ENCODE results near the gene GALR2.
"Not testable (repeated sequence)": the region's sequence is repeated elsewhere in the genome, so short reads cannot be mapped to it uniquely, and the experiment has no call there.

GALR2 gene

DNA sequence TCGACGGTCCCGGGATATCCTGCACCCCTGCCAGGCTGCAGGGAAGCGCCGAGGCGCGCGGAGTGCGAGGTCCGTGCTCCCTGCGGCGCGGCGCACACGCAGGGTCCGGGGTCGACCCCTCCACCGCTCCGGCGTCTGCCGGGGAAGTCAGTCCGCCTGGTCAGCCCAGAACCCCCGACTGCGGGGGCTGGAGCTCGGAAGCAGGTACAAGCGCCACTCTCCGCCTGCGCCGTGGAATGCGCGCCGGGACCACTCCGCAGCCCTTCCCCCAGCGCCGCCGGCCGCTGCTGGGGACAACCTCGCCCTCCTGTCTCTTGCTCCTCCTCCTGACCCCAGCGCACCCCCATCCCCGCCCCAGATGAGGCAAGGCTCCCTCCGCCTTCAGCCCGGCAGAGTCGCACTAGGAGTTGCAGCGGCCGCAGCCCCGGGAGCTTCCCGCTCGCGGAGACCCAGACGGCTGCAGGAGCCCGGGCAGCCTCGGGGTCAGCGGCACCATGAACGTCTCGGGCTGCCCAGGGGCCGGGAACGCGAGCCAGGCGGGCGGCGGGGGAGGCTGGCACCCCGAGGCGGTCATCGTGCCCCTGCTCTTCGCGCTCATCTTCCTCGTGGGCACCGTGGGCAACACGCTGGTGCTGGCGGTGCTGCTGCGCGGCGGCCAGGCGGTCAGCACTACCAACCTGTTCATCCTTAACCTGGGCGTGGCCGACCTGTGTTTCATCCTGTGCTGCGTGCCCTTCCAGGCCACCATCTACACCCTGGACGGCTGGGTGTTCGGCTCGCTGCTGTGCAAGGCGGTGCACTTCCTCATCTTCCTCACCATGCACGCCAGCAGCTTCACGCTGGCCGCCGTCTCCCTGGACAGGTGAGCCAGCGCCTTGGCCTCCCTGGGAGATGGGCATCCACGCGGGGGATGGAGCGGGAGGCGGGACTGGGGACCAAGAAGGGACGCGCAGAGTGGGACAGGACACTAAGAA lies at the start of gene GALR2:
GALR2 (plus strand) TSS at position 392 of the 974 bp plus-strand sequence; CDS start at position 495, 103 bp downstream.
- peaks cover 65% of the 10 kb centered on the region for H3K27me3 Mint-ChIP-seq
- peaks cover 65% of the 10 kb centered on the region for H3K4me1 Mint-ChIP-seq
- peak within 1 kb of the TSS; percentile 74 to 75 for H3K4me3 Mint-ChIP-seq
- no peaks in the 10 kb centered on the region for H3K9me3 Mint-ChIP-seq
- DNase-seq: no peak
- H3K27ac Mint-ChIP-seq: no peak within 1 kb of the TSS
- ATAC-seq: no peak

DNA sequence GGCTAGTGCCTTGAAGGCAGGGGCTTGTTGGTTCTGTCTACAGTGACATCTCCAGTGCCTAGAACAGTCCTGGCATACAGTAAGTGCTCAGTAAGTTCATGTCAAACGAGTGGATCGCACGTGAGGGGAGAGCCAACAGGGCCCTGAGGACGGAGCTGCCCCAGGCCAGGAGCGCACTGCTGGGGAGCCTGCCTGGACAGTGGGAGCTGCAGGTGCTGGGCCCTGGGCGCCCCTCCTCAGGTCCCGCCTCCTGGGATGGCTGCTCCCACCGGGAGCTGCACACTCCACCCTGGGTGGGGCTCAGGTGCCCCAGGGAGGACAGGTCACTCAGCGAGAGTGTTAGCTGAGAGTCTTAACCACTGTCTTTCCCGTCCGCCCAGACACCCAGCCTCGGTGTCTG lies 49.3 kb upstream of the GALR2 start:
- Mint-ChIP-seq H3K4me1 (peaks cover 34% of the 10 kb centered on the region), H3K27me3 (no peaks in the 10 kb centered on the region), H3K27ac (no peak overlapping the region), H3K9me3 (no peaks in the 10 kb centered on the region), H3K4me3 (no peak overlapping the region)
- DNase-seq (no peak), ATAC-seq (no peak)

DNA sequence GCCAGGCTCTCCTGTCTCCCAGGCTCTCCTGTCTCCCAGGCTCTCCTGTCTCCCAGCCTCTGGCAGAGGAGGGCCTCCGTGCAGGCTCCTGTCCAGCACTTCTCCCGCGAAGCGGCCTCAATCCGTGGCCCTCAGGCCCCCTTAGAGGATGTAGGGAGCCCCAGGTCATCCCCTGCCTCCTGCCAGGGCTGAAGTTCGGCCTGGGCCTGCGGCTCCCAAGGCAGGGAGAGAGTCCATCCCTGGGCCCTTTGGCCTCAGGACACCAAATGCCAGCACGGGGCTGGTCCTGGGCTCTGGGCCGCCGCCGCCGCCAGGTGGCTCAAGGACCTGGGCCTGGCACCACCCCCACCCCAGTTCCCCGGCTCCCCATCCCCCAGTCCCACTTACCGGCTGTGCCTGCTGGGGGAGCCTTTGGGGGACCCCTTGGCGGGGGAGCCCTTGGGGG lies 47.8 kb upstream of the GALR2 start:
- Mint-ChIP-seq H3K4me3 (no peak overlapping the region), H3K4me1 (peaks cover 33% of the 10 kb centered on the region), H3K9me3 (no peaks in the 10 kb centered on the region), H3K27ac (no peak overlapping the region), H3K27me3 (no peaks in the 10 kb centered on the region)
- DNase-seq (no peak), ATAC-seq (no peak)

DNA sequence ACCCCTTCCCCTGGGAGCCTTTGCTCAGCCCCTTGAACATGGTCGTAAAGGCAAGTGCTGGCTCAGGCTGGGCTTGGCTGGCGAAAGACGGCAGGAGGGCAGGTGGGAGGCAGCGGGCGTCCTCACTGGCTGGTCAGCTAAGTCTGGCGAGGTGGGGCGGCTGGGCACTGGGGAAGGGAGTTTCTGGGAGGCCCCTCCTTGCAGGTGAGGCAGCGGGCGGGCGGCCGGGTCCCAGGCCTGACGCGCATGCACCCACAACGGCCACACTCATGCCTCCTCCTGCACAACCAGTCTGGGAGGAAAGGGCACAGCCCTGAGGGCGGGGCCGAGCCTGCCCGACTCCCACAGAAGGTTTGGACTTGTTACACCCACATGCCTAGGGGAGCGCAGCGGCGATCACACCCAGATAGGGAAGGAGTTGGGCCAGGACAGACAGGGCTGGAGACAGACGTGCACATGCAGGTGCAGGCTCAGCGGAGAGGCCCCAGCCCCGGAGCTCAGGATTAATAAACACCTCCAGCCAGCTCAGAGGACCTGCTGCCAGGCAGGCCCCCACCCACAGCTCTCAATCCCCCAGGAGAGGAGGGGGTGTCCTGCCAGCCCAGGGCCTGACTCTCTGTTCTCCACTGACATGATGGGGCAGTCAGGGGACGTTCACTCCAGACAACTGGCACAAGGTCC lies 47.3 kb upstream of the GALR2 start, which contains the start of gene EVPL:
EVPL (minus strand) TSS at position 148 of the 681 bp plus-strand sequence; CDS start at position 40, 108 bp downstream.
- H3K27me3 Mint-ChIP-seq: no peaks in the 10 kb centered on the region
- H3K9me3 Mint-ChIP-seq: no peaks in the 10 kb centered on the region
- peaks cover 33% of the 10 kb centered on the region for H3K4me1 Mint-ChIP-seq
- DNase-seq: no peak
- peak within 1 kb of the TSS in 1 of 2 donors; percentile 48 for H3K27ac Mint-ChIP-seq
- H3K4me3 Mint-ChIP-seq: no peak within 1 kb of the TSS
- ATAC-seq: no peak

GRCh38 chr17:76032073-76032779 lies 42.4 kb upstream of the GALR2 start:
- no peak for DNase-seq
- no peaks in the 10 kb centered on the region for H3K27me3 Mint-ChIP-seq
- no peaks in the 10 kb centered on the region for H3K9me3 Mint-ChIP-seq
- no peak for ATAC-seq
- H3K4me1 Mint-ChIP-seq: peaks cover 35% of the 10 kb centered on the region
- no peak overlapping the region for H3K27ac Mint-ChIP-seq
- H3K4me3 Mint-ChIP-seq: no peak overlapping the region

- ATAC-seq (no peak), DNase-seq (no peak)
- H3K27me3 Mint-ChIP-seq: no peaks in the 10 kb centered on the region
- H3K4me1 Mint-ChIP-seq: peaks cover 39% of the 10 kb centered on the region
- H3K4me3 Mint-ChIP-seq: no peak overlapping the region
- H3K9me3 Mint-ChIP-seq: no peaks in the 10 kb centered on the region
- no peak overlapping the region for H3K27ac Mint-ChIP-seq
Measured at GRCh38 chr17:76032780-76033108, 41.8 kb upstream of the GALR2 start.

DNA sequence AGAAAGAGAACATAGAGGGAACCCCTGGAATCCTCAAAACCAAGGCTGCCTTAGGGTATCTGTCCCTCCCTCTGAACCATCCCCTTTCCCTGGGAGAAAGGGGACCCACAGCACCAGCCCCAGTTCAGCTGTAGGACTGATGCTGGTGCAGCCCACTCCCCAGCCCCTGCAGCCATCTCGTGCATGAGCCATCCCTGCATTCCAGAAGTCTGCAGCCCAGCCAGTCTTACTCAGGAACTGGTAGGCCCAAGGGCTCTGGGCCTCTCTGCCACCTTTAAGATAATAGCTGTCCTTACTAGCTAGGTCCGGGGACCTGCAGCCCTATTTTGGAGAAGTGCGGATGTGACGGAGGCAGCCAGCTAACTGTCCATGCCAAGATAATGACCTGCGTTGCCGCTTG lies 41.4 kb upstream of the GALR2 start:
- Mint-ChIP-seq H3K4me1 (peaks cover 39% of the 10 kb centered on the region), H3K9me3 (no peaks in the 10 kb centered on the region), H3K27me3 (no peaks in the 10 kb centered on the region), H3K27ac (no peak overlapping the region), H3K4me3 (no peak overlapping the region)
- no peak for ATAC-seq
- DNase-seq: no peak

DNA sequence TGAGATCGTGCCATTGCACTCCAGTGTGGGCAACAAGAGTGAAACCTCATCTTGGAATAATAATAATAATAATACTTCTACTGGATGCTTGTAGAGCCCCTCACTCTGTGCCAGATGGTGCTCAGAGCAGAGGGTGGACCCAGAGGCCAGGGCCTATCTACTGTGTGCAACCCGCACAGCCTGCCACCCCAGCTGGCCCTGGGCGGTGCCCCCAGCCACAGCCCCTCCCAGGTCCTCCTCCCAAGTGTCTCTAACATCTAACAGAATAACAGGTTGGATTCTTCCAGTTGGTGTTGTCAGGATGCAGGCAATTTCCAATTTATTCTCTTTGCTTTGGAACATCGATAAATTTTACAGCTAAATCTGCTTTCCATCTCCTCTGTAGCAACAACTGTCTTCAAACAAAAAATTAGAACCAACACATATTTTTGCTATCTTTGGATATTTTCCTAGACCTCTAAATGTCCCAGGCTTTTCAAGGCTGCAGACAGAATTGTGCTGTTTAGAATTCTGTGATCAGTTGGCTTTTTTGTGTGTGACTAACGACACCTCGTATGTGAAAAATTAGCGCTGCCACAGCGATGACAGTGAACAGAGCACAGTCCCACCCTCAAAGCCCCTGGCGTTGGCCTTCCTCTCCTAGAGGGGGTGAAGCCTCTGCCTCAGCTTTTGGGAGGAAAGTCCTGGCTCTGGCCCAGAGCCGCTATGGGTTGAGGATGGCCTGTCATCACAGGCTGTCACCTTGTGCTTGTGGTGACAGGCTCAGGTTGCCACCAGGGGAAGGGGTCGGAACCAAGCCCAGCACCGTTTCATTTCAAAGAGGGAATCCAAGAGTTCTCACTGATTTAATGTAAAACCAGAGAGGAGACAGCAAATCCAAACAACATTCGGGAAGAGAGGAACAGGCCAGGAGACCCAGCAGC lies 39.9 kb upstream of the GALR2 start:
- no peak overlapping the region for H3K4me3 Mint-ChIP-seq
- DNase-seq (no peak), ATAC-seq (no peak)
- no peaks in the 10 kb centered on the region for H3K9me3 Mint-ChIP-seq
- H3K27me3 Mint-ChIP-seq: no peaks in the 10 kb centered on the region
- H3K4me1 Mint-ChIP-seq: peaks cover 28% of the 10 kb centered on the region
- H3K27ac Mint-ChIP-seq: no peak overlapping the region

DNA sequence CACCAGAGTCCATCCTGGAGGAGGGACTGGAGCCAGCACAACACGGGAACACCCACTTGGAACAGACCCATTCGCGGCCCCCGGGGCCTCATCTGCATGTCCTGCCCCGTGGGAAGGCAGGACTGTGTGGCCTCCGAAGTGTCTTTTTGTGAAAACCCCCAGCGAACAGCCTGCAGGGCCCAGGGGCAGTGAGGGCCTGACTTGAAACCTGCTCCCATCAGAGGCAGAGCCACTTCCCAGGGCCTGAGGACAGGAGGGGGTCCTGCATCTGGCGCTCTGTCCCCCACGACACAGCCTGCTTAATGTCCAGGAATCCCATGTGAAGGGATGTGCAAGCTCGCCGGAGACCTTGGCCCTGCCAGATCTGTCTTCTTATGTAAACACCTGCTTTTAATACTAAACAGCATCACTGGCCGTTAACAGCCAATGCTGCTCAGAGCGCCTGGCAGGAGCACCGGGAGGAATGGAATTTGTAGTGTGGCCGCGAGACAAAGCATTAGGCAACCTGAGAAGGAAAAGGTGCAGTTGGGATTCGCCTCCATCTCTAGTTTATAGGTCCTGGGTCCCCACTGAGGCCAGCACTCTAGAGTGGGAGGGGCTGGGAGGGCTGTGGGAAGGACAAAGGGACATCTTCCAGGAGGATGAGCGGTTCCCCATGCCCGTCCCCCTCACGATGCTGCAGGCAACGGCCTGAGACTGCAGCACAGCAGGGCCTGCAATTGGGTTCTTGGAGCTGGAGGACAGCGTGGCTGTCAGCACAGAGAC lies 37.9 kb upstream of the GALR2 start:
- peak overlapping the region in 1 of 2 donors; percentile 59 for H3K27ac Mint-ChIP-seq
- no peaks in the 10 kb centered on the region for H3K9me3 Mint-ChIP-seq
- no peak for DNase-seq
- no peak overlapping the region for H3K4me3 Mint-ChIP-seq
- peaks cover 24% of the 10 kb centered on the region for H3K4me1 Mint-ChIP-seq
- no peak for ATAC-seq
- H3K27me3 Mint-ChIP-seq: no peaks in the 10 kb centered on the region

GRCh38 chr17:76038050-76038449 lies 36.5 kb upstream of the GALR2 start:
- Mint-ChIP-seq H3K27me3 (no peaks in the 10 kb centered on the region), H3K27ac (no peak overlapping the region), H3K4me3 (no peak overlapping the region), H3K9me3 (no peaks in the 10 kb centered on the region), H3K4me1 (peaks cover 24% of the 10 kb centered on the region)
- no peak for DNase-seq
- ATAC-seq: no peak

DNA sequence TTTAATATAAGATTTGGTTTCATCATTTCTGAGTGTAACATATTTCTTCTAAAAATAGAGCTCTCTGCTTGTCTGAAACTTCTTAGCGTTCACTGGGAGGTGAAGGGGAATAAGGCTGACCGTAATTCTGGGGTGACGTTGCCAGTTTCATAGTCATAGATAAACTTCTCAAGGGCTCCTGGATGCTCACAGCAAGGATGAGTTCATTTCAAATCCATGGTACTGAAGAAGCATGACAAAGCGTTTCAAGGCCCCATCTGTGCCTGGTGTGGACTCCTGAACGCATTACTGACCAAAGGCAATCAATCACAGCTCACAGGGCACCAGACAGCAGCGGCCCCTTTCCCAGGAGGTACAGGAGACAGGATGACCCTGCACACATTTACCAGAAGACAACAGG lies 35.5 kb upstream of the GALR2 start:
- no peak for DNase-seq
- no peak overlapping the region for H3K4me3 Mint-ChIP-seq
- no peaks in the 10 kb centered on the region for H3K27me3 Mint-ChIP-seq
- H3K27ac Mint-ChIP-seq: no peak overlapping the region
- ATAC-seq: no peak
- H3K4me1 Mint-ChIP-seq: peaks cover 24% of the 10 kb centered on the region
- no peaks in the 10 kb centered on the region for H3K9me3 Mint-ChIP-seq

- Mint-ChIP-seq H3K27ac (peak overlapping the region in 1 of 2 donors; percentile 11), H3K4me1 (peaks cover 17% of the 10 kb centered on the region), H3K9me3 (no peaks in the 10 kb centered on the region), H3K4me3 (no peak overlapping the region), H3K27me3 (no peaks in the 10 kb centered on the region)
- ATAC-seq: no peak
- DNase-seq: no peak
Measured at GRCh38 chr17:76040376-76040775, 34.2 kb upstream of the GALR2 start.

DNA sequence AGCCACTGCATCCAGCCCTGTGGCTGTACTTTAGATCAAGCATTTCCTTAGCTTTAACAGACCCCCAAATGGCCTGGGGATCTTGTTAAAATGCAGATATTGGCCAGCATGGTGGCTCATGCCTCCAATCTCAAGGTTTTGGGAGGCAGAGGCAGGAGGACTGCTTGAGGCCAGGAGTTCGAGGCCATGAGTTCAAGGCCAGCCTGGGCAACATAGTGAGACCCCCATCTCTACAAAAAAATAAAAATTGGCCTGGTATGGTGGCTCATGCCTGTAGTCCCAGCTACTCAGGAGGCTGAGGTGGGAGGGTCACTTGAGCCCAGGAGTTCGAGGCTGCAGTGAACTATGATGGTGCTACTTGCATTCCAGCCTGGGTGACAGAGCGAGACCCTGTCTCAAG lies 31.7 kb upstream of the GALR2 start:
- ATAC-seq, H3K27me3 Mint-ChIP-seq, H3K4me3 Mint-ChIP-seq, H3K4me1 Mint-ChIP-seq, H3K9me3 Mint-ChIP-seq, DNase-seq: not testable (repeated sequence)
- H3K27ac Mint-ChIP-seq: peak overlapping the region in 1 of 2 donors; percentile 48

GRCh38 chr17:76044475-76045007 lies 30.0 kb upstream of the GALR2 start:
- not testable (repeated sequence) for H3K9me3 Mint-ChIP-seq, H3K27me3 Mint-ChIP-seq, H3K4me1 Mint-ChIP-seq, ATAC-seq, DNase-seq, H3K4me3 Mint-ChIP-seq
- peak overlapping the region in 1 of 2 donors; percentile 68 for H3K27ac Mint-ChIP-seq
